OCI-M2 (cell line): ENCODE measurements around the gene COL13A1.

ENCODE experiments used
- DNase-seq: peaks from one replicate; lab custom pipeline; 2025; ENCODE audit not compliant: unreplicated experiment; lab: John Stamatoyannopoulos, UW

COL13A1 gene

GRCh38 chr10:69801434-69802315 lies at the start of gene COL13A1:
COL13A1 (plus strand) TSS chr10:69801906; CDS start chr10:69802424, 518 bp downstream.
- DNase-seq: no peak

GRCh38 chr10:69752479-69752878 lies 49.2 kb upstream of the COL13A1 start:
- DNase-seq: no peak

- no peak for DNase-seq
These were observed 45.4 kb upstream of the COL13A1 start for GRCh38 chr10:69756279-69756678.

GRCh38 chr10:69757206-69757552 lies 44.5 kb upstream of the COL13A1 start:
- DNase-seq: no peak

GRCh38 chr10:69757553-69758309 lies 44.0 kb upstream of the COL13A1 start:
- DNase-seq: no peak

- no peak for DNase-seq
These were observed 43.4 kb upstream of the COL13A1 start for GRCh38 chr10:69758310-69758728.

- DNase-seq: no peak
These were observed 42.1 kb upstream of the COL13A1 start for GRCh38 chr10:69759641-69760040.

GRCh38 chr10:69760072-69760471 lies 41.6 kb upstream of the COL13A1 start:
- DNase-seq: no peak

- DNase-seq: no peak
These were observed 40.4 kb upstream of the COL13A1 start for GRCh38 chr10:69761320-69761719.

- DNase-seq: no peak
These were observed 35.4 kb upstream of the COL13A1 start for GRCh38 chr10:69766161-69766910.

GRCh38 chr10:69767793-69768192 lies 33.9 kb upstream of the COL13A1 start:
- no peak for DNase-seq

GRCh38 chr10:69768386-69768785 lies 33.3 kb upstream of the COL13A1 start:
- DNase-seq: no peak

GRCh38 chr10:69769395-69769992 lies 32.2 kb upstream of the COL13A1 start:
- no peak for DNase-seq

GRCh38 chr10:69772933-69773704 lies 28.6 kb upstream of the COL13A1 start:
- no peak for DNase-seq

- no peak for DNase-seq
These were observed 27.1 kb upstream of the COL13A1 start for GRCh38 chr10:69774596-69774995.

GRCh38 chr10:69780077-69780476 lies 21.6 kb upstream of the COL13A1 start:
- DNase-seq: no peak

- DNase-seq: no peak
These were observed 20.1 kb upstream of the COL13A1 start for GRCh38 chr10:69781576-69781975.

- no peak for DNase-seq
These were observed 18.2 kb upstream of the COL13A1 start for GRCh38 chr10:69783515-69783914.

GRCh38 chr10:69786791-69787190 lies 14.9 kb upstream of the COL13A1 start:
- no peak for DNase-seq

GRCh38 chr10:69787681-69788080 lies 14.0 kb upstream of the COL13A1 start:
- DNase-seq: no peak
